Smooth muscle cell (in vitro differentiated cells): ENCODE measurements around the gene SLC2A1. TPM values are rescaled to one million over a fixed set of nuclear protein-coding genes. Genes with fewer than 3 reads are reported as not detected.

Experiments used
- DNase-seq: peaks from one replicate; lab custom pipeline; 2025; ENCODE audit not compliant: unreplicated experiment; lab: John Stamatoyannopoulos, UW
- H2AFZ ChIP-seq: fragments of 200-600 bp; sonication (generic); 2 replicates; pipeline ENCODE4 v1.6.0; 2016; ENCODE audit warnings: antibody characterized with exemption, low read depth, mild to moderate bottlenecking
- H3F3A ChIP-seq: fragments of 200-600 bp; sonication (generic); 2 replicates; pipeline ENCODE4 v1.6.0; 2017; ENCODE audit warnings: antibody characterized with exemption, low read depth
- H3K27ac ChIP-seq: fragments of 200-600 bp; sonication (generic); 2 replicates; pipeline ENCODE4 v1.5.1; 2016; ENCODE audit warnings: low read depth, mild to moderate bottlenecking
- H3K27me3 ChIP-seq: fragments of 200-600 bp; sonication (generic); 2 replicates; pipeline ENCODE4 v1.6.1; 2016; ENCODE audit warnings: low read depth, mild to moderate bottlenecking
- H3K36me3 ChIP-seq: fragments of 200-600 bp; sonication (generic); 2 replicates; pipeline ENCODE4 v1.5.1; 2016; ENCODE audit warnings: low read depth
- H3K4me1 ChIP-seq: fragments of 200-600 bp; sonication (generic); 2 replicates; pipeline ENCODE4 v1.5.1; 2016; ENCODE audit warnings: low read depth
- H3K4me2 ChIP-seq: fragments of 200-600 bp; sonication (generic); 2 replicates; pipeline ENCODE4 v1.6.0; 2016; ENCODE audit warnings: mild to moderate bottlenecking
- H3K4me3 ChIP-seq: fragments of 200-600 bp; sonication (generic); 2 replicates; pipeline ENCODE4 v1.5.1; 2016; ENCODE audit warnings: mild to moderate bottlenecking
- H3K79me2 ChIP-seq: fragments of 200-600 bp; sonication (generic); 2 replicates; pipeline ENCODE4 v1.6.0; 2016; ENCODE audit warnings: low read depth, mild to moderate bottlenecking
- H3K9ac ChIP-seq: fragments of 200-600 bp; sonication (generic); 2 replicates; pipeline ENCODE4 v1.6.0; 2016; ENCODE audit warnings: low read depth
- H3K9me3 ChIP-seq: fragments of 200-600 bp; sonication (generic); replicated peaks from 2 replicates; pipeline ENCODE4 v1.5.1; 2016; ENCODE audit warnings: low read depth
- H4K20me1 ChIP-seq: fragments of 200-600 bp; sonication (generic); 2 replicates; pipeline ENCODE4 v1.6.0; 2016; ENCODE audit warnings: low read depth
- WGBS: methylation state at CpG from one replicate; pipeline ENCODE4 v1.1.7; 2016; ENCODE audit warnings: low lambda C conversion rate; 5-methylcytosine and 5-hydroxymethylcytosine counted together
- polyA plus RNA-seq: library from polyadenylated mRNA; unstranded; fragments of >200 nt; fragmentation: Nextera tagmentation; extraction: Ambion mirVana; gene quantifications from 2 replicates; pipeline ENCODE4 v1.2.1, GENCODE V29; 2016
- total RNA-seq: library from RNA; depleted of rRNA; stranded (reverse); fragments of >200 nt; gene quantifications from 2 replicates; pipeline ENCODE4 v1.2.3, GENCODE V29; 2014
- TF ChIP-seq, protein P1 (sequence below): fragments of 200-600 bp; sonication (generic); IDR thresholded peaks from 2 replicates; pipeline ENCODE4 v1.5.1; 2017; ENCODE audit warnings: borderline replicate concordance, mild to moderate bottlenecking, antibody characterized with exemption; ENCODE audit not compliant: insufficient read depth, poor library complexity, severe bottlenecking

SLC2A1 gene
- total and polyA plus RNA-seq, 2 experiments from 2014 or later = 275 to 1,091 TPM

DNA sequence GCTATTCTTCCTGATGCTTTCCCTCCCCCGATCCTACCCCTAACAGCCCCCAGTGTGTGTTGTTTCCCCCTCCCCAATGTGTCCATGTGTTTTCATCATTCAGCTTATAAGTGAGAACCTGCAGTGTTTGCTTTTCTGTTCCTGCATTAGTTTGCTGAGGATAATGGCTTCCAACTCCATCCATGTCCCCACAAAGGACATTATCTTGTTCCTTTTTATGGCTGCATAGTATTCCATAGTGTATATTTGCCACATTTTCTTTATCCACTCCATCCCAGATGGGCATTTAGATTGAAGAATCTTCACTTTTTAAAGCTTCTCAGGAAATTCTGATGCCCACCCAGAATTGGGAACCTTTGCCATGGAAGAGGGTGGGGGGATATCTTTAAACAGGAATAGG is 19.0 kb upstream of the SLC2A1 start:
- no peaks in the 10 kb centered on the region for H3K36me3 ChIP-seq
- H3K79me2 ChIP-seq = no peaks in the 10 kb centered on the region
- TF ChIP-seq, protein P1, sequence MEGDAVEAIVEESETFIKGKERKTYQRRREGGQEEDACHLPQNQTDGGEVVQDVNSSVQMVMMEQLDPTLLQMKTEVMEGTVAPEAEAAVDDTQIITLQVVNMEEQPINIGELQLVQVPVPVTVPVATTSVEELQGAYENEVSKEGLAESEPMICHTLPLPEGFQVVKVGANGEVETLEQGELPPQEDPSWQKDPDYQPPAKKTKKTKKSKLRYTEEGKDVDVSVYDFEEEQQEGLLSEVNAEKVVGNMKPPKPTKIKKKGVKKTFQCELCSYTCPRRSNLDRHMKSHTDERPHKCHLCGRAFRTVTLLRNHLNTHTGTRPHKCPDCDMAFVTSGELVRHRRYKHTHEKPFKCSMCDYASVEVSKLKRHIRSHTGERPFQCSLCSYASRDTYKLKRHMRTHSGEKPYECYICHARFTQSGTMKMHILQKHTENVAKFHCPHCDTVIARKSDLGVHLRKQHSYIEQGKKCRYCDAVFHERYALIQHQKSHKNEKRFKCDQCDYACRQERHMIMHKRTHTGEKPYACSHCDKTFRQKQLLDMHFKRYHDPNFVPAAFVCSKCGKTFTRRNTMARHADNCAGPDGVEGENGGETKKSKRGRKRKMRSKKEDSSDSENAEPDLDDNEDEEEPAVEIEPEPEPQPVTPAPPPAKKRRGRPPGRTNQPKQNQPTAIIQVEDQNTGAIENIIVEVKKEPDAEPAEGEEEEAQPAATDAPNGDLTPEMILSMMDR = no peak
- peaks cover 7% of the 10 kb centered on the region for H3F3A ChIP-seq
- H4K20me1 ChIP-seq = no peaks in the 10 kb centered on the region
- H2AFZ ChIP-seq = no peak overlapping the region
- H3K4me2 ChIP-seq = no peak overlapping the region
- WGBS = 100% methylated on average over 1 of the region's 1 CpG
- no peaks in the 10 kb centered on the region for H3K27me3 ChIP-seq
- H3K4me3 ChIP-seq = no peak overlapping the region
- no peaks in the 10 kb centered on the region for H3K9me3 ChIP-seq
- no peak for DNase-seq
- H3K4me1 ChIP-seq = peaks cover 17% of the 10 kb centered on the region
- no peak overlapping the region for H3K27ac ChIP-seq
- H3K9ac ChIP-seq = no peak overlapping the region

DNA sequence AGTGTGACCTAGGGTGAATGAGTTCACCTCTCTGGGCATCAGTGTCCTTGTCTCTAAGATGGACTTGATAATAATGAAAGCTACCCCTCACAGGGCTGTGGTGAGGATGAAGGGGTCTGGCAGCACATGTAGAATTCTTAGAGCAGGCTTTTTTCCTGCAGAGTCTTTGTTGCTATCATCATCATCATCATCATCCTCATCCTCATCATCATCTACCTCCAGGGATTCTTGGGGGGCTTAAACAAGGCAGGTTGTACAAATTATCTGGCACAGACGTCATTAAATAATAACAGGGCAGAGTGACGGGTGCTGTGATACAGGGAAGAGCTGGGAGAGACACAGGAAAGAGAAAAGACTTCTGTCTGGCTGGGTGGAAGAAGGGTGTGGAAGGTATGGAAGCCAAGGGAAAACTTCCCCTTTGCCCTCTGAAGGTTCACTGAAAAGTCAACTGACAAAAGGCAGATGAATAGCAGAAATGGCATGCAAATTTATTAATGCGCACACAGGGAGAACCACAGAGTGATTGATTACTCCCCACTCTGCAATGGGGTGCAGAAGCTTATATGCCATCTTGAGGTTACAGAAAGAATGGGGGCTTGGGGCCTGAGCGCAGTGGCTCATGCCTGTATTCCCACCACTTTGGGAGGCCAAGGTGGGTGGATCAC is 17.0 kb upstream of the SLC2A1 start:
- H2AFZ ChIP-seq = no peak overlapping the region
- H3K9me3 ChIP-seq = no peaks in the 10 kb centered on the region
- H3K79me2 ChIP-seq = no peaks in the 10 kb centered on the region
- no peak overlapping the region for H3K4me3 ChIP-seq
- H3K4me1 ChIP-seq = peaks cover 3% of the 10 kb centered on the region
- TF ChIP-seq, protein P1 = no peak
- no peaks in the 10 kb centered on the region for H4K20me1 ChIP-seq
- H3F3A ChIP-seq = peaks cover 12% of the 10 kb centered on the region
- no peak for DNase-seq
- no peaks in the 10 kb centered on the region for H3K36me3 ChIP-seq
- WGBS = 98% methylated on average over 4 of the region's 4 CpGs
- no peak overlapping the region for H3K27ac ChIP-seq
- no peaks in the 10 kb centered on the region for H3K27me3 ChIP-seq
- no peak overlapping the region for H3K9ac ChIP-seq
- no peak overlapping the region for H3K4me2 ChIP-seq

DNA sequence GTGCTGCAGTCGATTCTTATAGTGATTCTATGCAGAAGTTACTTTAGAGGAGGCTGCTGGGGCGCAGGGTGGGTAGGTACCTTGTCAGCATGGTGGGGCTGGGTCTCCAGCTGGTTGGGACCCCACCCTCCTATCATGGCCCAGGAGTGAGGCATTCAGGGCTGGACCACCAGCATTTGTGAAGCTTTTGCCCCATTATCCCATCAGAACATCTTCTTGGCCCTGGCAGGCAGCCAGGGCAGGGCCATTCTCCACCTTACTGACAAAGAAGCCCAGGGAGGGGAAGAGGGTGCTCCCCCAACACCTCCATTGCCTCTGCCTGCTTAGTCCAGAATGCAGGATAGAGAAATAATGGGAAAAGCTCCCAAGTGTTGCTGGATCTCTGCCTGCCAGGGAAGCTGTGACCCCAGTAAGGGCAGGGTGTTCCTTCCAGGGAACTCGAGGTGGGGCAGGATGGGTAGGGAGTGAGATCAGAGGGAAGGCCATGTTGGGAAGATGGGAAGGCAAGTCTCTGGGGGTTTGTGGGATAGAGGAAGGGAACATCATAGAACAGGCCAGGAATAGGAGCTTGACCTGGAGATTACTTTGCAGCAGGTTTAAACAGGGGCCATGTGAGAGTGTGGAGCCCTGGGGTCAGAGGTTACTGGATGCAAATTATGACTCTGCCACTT is 16.2 kb upstream of the SLC2A1 start:
- no peak overlapping the region for H3K4me2 ChIP-seq
- H3K4me1 ChIP-seq = peaks cover 3% of the 10 kb centered on the region
- no peaks in the 10 kb centered on the region for H3K36me3 ChIP-seq
- TF ChIP-seq, protein P1 = no peak
- DNase-seq = no peak
- no peak overlapping the region for H3K9ac ChIP-seq
- no peaks in the 10 kb centered on the region for H4K20me1 ChIP-seq
- peaks cover 12% of the 10 kb centered on the region for H3F3A ChIP-seq
- no peak overlapping the region for H3K27ac ChIP-seq
- no peak overlapping the region for H2AFZ ChIP-seq
- H3K79me2 ChIP-seq = no peaks in the 10 kb centered on the region
- no peak overlapping the region for H3K4me3 ChIP-seq
- whole genome bisulfite sequencing = 97% methylated on average over 3 of the region's 3 CpGs
- H3K9me3 ChIP-seq = no peaks in the 10 kb centered on the region
- no peaks in the 10 kb centered on the region for H3K27me3 ChIP-seq

DNA sequence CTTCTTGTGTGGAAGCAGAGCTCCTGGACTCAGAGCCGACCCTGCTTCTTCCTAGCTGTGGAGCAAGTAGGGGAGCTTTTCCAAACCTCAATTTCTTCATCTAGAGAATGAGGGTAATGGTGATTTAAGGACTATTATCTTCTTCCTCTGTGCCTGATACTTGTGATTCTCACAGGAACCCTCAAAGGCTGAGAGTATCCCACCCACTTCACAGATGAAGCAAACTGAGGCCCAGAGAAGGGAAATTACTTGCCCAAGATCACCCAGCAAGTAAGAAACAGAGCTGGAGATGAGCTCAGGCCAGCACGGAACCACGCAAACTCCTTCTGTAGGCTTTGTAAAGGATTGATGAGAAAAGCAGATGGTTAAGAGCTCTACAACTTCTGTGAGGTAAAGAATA is 15.1 kb upstream of the SLC2A1 start:
- H3K27ac ChIP-seq = peak overlapping the region; percentile 95
- H3K27me3 ChIP-seq = no peaks in the 10 kb centered on the region
- DNase-seq = no peak
- H3K4me1 ChIP-seq = peaks cover 3% of the 10 kb centered on the region
- H4K20me1 ChIP-seq = no peaks in the 10 kb centered on the region
- TF ChIP-seq, protein P1 = no peak
- no peaks in the 10 kb centered on the region for H3K36me3 ChIP-seq
- peak overlapping the region; percentile 82 for H3K9ac ChIP-seq
- peak overlapping the region; percentile 55 for H3K4me2 ChIP-seq
- no peaks in the 10 kb centered on the region for H3K9me3 ChIP-seq
- H3K79me2 ChIP-seq = no peaks in the 10 kb centered on the region
- no peak overlapping the region for H3K4me3 ChIP-seq
- peaks cover 12% of the 10 kb centered on the region for H3F3A ChIP-seq
- peak overlapping the region; percentile 34 for H2AFZ ChIP-seq
- 97% methylated on average over 3 of the region's 3 CpGs for WGBS
